PC-3 (cell line): ENCODE measurements around the gene LARP6.

Source experiments
- EZH2phosphoT487 ChIP-seq: fragments of 300-600 bp; sonication (generic); IDR thresholded peaks from 2 replicates; pipeline ENCODE4 v1.6.1; 2018; ENCODE audit warnings: mild to moderate bottlenecking, antibody characterized with exemption, low read length, borderline replicate concordance
- TF ChIP-seq, protein P1 (sequence below): fragments of 300-600 bp; sonication (generic); conservative IDR thresholded peaks from 2 replicates; pipeline ENCODE4 v1.5.1; 2017; ENCODE audit warnings: antibody characterized with exemption, low read depth, mild to moderate bottlenecking, low read length

DNA sequence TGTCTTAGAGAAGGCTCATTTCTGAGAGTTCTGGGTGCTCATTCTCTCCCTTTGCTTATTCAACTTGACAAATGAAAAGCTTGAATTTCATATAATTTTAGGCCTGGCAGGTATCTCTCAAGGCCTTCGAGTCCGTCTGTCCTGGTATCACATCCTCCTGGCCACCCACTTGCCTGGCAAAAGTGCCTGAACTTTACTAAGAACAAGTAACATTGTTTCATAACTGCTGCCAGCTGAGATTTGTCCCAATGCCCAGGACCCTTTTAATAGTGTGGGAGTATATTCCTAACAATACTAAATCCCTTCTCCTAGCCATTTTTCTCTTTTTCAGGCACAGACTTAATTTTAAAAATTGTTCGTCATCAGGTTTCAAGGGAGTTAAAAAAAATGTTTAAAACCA lies 18.1 kb downstream of the LARP6 start:
- TF ChIP-seq EZH2phosphoT487 = no peak
- TF ChIP-seq, protein P1, sequence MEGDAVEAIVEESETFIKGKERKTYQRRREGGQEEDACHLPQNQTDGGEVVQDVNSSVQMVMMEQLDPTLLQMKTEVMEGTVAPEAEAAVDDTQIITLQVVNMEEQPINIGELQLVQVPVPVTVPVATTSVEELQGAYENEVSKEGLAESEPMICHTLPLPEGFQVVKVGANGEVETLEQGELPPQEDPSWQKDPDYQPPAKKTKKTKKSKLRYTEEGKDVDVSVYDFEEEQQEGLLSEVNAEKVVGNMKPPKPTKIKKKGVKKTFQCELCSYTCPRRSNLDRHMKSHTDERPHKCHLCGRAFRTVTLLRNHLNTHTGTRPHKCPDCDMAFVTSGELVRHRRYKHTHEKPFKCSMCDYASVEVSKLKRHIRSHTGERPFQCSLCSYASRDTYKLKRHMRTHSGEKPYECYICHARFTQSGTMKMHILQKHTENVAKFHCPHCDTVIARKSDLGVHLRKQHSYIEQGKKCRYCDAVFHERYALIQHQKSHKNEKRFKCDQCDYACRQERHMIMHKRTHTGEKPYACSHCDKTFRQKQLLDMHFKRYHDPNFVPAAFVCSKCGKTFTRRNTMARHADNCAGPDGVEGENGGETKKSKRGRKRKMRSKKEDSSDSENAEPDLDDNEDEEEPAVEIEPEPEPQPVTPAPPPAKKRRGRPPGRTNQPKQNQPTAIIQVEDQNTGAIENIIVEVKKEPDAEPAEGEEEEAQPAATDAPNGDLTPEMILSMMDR = no peak
